H1 (cell line): Measurements from ENCODE around the gene TXNL4A. TPM values are rescaled to one million over a fixed set of nuclear protein-coding genes. Genes with fewer than 3 reads are reported as not detected.

Experiments
- KDM1A ChIP-seq: fragments of 200-600, 300-600 bp; sonication (generic); IDR thresholded peaks from 2 replicates; pipeline ENCODE4 v1.7.1; 2016; ENCODE audit warnings: mild to moderate bottlenecking, low read length, borderline replicate concordance
- polyA plus RNA-seq, 7 experiments: library from polyadenylated mRNA; depleted of rRNA in 3 of 7; stranded (reverse) in 5 of 7; unstranded in 2 of 7; fragments of >200 nt in 5 of 7; fragments of 200-250 nt in 2 of 7; gene quantifications; 1 replicate in 5 of 7; 2 replicates in 1 of 7; 4 replicates in 1 of 7; pipeline versions ENCODE4 v1.2.1 to v1.2.3, GENCODE V29; 2011 to 2013; ENCODE audit warnings: missing spikeins in 2 of 7, mixed read lengths in 2 of 7
- total RNA-seq: library from RNA; stranded (reverse); fragmentation: NEBNext Ultra II Directional; extraction: Animal tissue kit (Norgen Biotek cat#: 25700); gene quantifications from 2 replicates; pipeline ENCODE4 v1.2.1, GENCODE V29; 2021
- TF ChIP-seq, protein P1 (sequence below): IDR thresholded peaks from 2 replicates; pipeline ENCODE4 v1.6.1; 2012; ENCODE audit warnings: inconsistent platforms

The TXNL4A gene
- total and polyA plus RNA-seq, 2 of the 8 experiments (the other 6 are each of a cell fraction or from before 2014, with no cell fraction given) = 169 to 181 TPM

DNA sequence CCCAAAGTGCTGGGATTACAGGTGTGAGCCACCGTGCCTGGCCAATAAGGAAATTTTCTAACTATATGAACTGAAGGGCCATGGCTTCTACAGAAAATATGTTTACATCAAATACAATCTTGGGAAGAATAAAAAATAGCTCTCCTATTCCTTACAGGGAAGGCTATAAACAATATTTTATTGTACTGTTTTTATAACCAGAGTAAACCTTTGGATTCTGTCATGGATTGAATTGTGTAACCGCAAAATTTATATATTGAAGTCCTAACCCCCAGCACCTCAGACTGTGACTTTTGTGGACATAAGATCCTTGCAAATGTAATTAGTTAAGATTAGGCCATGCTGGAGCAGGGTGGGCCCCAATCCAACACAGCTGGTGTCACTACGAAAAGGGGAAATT is 15.6 kb downstream of the TXNL4A start (continued):
- no peak for TF ChIP-seq KDM1A
- TF ChIP-seq, protein P1, sequence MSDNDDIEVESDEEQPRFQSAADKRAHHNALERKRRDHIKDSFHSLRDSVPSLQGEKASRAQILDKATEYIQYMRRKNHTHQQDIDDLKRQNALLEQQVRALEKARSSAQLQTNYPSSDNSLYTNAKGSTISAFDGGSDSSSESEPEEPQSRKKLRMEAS = no peak
- TF ChIP-seq, all 59 proteins: peak for 0
